ENCODE results near the gene FAM78A.

DNA sequence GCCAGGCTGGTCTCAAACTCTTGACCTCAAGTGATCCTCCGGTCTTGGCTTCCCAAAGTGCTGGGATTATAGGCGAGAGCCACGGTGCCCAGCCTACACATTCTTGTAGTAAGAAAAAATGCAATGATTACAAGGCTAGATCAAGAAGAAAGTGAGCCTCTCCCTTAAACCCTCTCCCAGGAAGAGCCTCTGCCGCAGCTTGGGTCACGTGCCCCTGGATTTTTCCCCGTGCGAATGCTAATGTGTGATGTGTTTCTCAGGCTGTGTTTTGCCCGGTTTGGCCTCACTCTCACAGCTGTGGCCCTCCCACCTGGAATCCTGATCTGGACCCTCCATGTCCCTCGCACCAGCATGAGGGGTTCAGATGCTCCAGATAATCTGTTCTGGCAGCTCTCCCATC, 20.1 kb upstream of the FAM78A start:
- no peak for TF ChIP-seq POLR2A (IDR thresholded peaks at IDR 0.05; ENCODE audit: low read depth, low read length)
- no peak for TF ChIP-seq TAF1 (IDR thresholded peaks at IDR 0.05; ENCODE audit: borderline replicate concordance, low read depth, low read length)

Data from GM12892 (cell line).